Thyroid gland (tissue), 4 donors: ENCODE results near the gene RPS6KA5. TPM values are rescaled to one million over a fixed set of nuclear protein-coding genes. Genes with fewer than 3 reads are reported as not detected.
"Not testable (repeated sequence)": the region's sequence is repeated elsewhere in the genome, so short reads cannot be mapped to it uniquely, and the experiment has no call there.

Experiments used
- DNase-seq, 2 donors: peaks; one replicate each; pipeline ENCODE4 v3.0.0-alpha.2; 2019
- H3K27ac ChIP-seq, 3 donors: fragments of 200-600 bp; sonication (generic); 1 replicate in 2 of 3; 2 replicates in 1 of 3; pipeline ENCODE4 v1.5.1; 2016 to 2019; ENCODE audit warnings: mild to moderate bottlenecking in 1 of 3, moderate library complexity in 1 of 3
- H3K27me3 ChIP-seq: fragments of 200-600 bp; sonication (generic); one replicate; pipeline ENCODE4 v1.5.1; 2019
- H3K36me3 ChIP-seq, 2 donors: fragments of 200-600 bp; sonication (generic); one replicate each; pipeline ENCODE4 v1.5.1; 2016 to 2019
- H3K4me1 ChIP-seq, 2 donors: fragments of 200-600 bp; sonication (generic); one replicate each; pipeline ENCODE4 v1.5.1; 2017 to 2019
- H3K4me3 ChIP-seq, 3 donors: fragments of 200-600 bp; sonication (generic); replicated peaks in 1 of 3; 1 replicate in 2 of 3; 2 replicates in 1 of 3; pipeline ENCODE4 v1.5.1; 2016; ENCODE audit warnings: mild to moderate bottlenecking in 1 of 3
- H3K9me3 ChIP-seq: fragments of 200-600 bp; sonication (generic); one replicate; pipeline ENCODE4 v1.5.1; 2017
- POLR2A ChIP-seq, 2 donors: fragments of 450-650 bp; IDR thresholded peaks; one replicate each; pipeline ENCODE4 v1.6.1; 2017; ENCODE audit warnings: antibody characterized with exemption in 2 of 2, mild to moderate bottlenecking in 2 of 2, moderate library complexity in 1 of 2
- WGBS, 2 donors: methylation state at CpG; one replicate each; pipeline ENCODE4 v1.1.5; 2017; 5-methylcytosine and 5-hydroxymethylcytosine counted together
- intact Hi-C: fragments of 100-400 bp; cut with DNase I; formaldehyde crosslinking; loops from one replicate; pipeline ENCODE4 v1.15.1; 2023
- total RNA-seq, 4 donors: library from RNA; depleted of rRNA; stranded (reverse); fragments of >200 nt; gene quantifications; one replicate each; pipeline ENCODE4 v1.2.3, GENCODE V29; 2016
- TF ChIP-seq, protein P1 (sequence below), 6 experiments: fragments of 200-600 bp in 3 of 6; fragments of 450-650 bp in 3 of 6; sonication (generic) in 3 of 6; IDR thresholded peaks; one replicate each; pipeline ENCODE4 v1.5.1; 2016 to 2019; ENCODE audit warnings: antibody characterized with exemption in 6 of 6, mild to moderate bottlenecking in 2 of 6, inconsistent platforms in 1 of 6, moderate library complexity in 1 of 6

The RPS6KA5 gene
- total RNA-seq, 4 donors from 2014 or later, result 6.4 to 17.4 (median 8.9) TPM

DNA sequence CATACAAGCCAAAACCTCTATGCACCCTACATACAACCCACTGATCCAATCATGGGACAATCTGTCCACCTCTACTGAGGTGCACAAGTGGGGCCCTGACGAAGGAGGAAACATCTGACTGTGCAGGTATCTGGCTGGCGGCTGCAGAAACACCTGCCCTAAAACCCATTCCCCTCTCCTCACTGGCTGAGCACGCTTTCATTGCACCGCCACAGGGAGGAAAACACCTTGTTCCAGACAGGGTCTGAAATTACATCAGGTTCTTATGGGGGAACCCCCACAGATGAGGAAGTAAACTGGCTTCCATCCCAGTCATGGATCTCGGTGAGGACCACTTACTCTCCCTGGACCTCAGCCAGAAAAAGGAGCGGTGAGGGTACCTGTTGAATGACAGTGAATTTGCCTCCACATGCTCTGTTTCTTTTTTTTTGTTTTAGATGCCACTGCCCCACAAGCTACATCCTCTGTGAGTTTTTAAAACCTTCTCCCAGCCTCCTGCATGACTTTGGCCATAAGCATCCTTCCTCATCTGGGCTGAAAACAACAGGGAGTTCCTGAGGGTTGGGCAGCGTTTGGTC, 29.6 kb upstream of the RPS6KA5 start:
- DNase-seq, result no peak
- no peaks in the 10 kb centered on the region for H3K27me3 ChIP-seq
- TF ChIP-seq, protein P1, sequence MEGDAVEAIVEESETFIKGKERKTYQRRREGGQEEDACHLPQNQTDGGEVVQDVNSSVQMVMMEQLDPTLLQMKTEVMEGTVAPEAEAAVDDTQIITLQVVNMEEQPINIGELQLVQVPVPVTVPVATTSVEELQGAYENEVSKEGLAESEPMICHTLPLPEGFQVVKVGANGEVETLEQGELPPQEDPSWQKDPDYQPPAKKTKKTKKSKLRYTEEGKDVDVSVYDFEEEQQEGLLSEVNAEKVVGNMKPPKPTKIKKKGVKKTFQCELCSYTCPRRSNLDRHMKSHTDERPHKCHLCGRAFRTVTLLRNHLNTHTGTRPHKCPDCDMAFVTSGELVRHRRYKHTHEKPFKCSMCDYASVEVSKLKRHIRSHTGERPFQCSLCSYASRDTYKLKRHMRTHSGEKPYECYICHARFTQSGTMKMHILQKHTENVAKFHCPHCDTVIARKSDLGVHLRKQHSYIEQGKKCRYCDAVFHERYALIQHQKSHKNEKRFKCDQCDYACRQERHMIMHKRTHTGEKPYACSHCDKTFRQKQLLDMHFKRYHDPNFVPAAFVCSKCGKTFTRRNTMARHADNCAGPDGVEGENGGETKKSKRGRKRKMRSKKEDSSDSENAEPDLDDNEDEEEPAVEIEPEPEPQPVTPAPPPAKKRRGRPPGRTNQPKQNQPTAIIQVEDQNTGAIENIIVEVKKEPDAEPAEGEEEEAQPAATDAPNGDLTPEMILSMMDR (IDR thresholded peaks at IDR 0.05), result no peak
- TF ChIP-seq POLR2A (IDR thresholded peaks at IDR 0.05), result no peak
- 78 to 82% methylated on average over 7 of the region's 7 CpGs for WGBS, 2 donors
- no peaks in the 10 kb centered on the region for H3K9me3 ChIP-seq
- no peaks in the 10 kb centered on the region for H3K4me1 ChIP-seq
- H3K27ac ChIP-seq, result no peak overlapping the region
- H3K36me3 ChIP-seq, result no peaks in the 10 kb centered on the region
- intact Hi-C loops, result no loop called here
- no peak overlapping the region for H3K4me3 ChIP-seq

GRCh38 chr14:91088585-91089235, 28.3 kb upstream of the RPS6KA5 start:
- TF ChIP-seq POLR2A (IDR thresholded peaks at IDR 0.05), result no peak
- TF ChIP-seq, protein P1 (IDR thresholded peaks at IDR 0.05), result no peak
- no peaks in the 10 kb centered on the region for H3K4me1 ChIP-seq
- H3K9me3 ChIP-seq, result no peaks in the 10 kb centered on the region
- no peak overlapping the region for H3K4me3 ChIP-seq
- DNase-seq, result no peak
- 89 to 93% methylated on average over 5 of the region's 5 CpGs for WGBS, 2 donors
- no peak overlapping the region for H3K27ac ChIP-seq
- no peaks in the 10 kb centered on the region for H3K36me3 ChIP-seq
- H3K27me3 ChIP-seq, result no peaks in the 10 kb centered on the region
- intact Hi-C loops, result no loop called here

DNA sequence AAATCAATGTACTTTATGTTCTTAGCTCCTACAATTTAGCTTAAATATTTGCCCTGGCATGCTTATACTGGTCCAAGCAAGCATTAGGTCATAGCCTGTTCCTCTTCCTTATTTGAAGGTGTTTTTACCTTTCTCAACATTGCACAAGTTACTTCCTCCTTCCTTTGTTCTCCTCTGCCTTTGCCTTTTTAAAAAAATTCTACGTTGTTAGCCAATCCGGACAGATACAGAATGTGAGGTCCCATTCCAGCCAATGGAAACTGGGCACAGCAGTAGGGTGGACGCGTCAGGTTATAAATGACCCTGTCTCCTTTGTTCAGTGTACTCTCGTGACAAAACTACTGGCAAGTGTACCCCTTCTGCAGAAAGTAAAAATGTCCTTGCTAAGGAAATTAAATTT, 27.0 kb upstream of the RPS6KA5 start:
- H3K4me1 ChIP-seq, H3K27ac ChIP-seq, H3K27me3 ChIP-seq, intact Hi-C loops, H3K36me3 ChIP-seq, H3K9me3 ChIP-seq, DNase-seq, H3K4me3 ChIP-seq: not testable (repeated sequence)
- 85 to 87% methylated on average over 5 of the region's 5 CpGs for WGBS, 2 donors

DNA sequence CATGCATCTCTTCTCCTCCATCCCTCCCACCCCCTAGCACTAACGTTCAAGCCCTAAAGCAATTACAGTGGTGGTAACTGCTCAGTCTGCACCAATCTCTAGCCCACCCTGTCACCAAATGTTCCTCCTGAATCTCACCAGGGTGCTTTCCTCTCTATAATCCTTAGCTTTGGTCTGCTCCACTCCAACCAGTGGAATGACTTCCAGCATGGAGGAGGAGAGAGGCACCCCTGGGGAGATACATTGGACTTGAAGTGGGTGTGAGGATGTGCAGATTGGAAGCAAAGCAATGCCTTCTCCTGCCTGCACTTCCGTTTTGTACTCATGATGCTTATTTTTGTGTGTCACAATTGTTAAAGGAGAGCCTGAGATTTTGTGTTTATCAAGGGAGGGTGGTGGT, 24.1 kb upstream of the RPS6KA5 start:
- Histone ChIP-seq H3K27me3 (no peaks in the 10 kb centered on the region), H3K9me3 (no peaks in the 10 kb centered on the region), H3K4me3 (no peak overlapping the region), H3K27ac (no peak overlapping the region), H3K36me3 (no peaks in the 10 kb centered on the region), H3K4me1 (no peaks in the 10 kb centered on the region)
- 79 to 82% methylated on average over 2 of the region's 2 CpGs for WGBS, 2 donors
- no peak for TF ChIP-seq POLR2A (IDR thresholded peaks at IDR 0.05)
- TF ChIP-seq, protein P1 (IDR thresholded peaks at IDR 0.05), result no peak
- no peak for DNase-seq
- intact Hi-C loops, result no loop called here

GRCh38 chr14:91082282-91082681, 21.8 kb upstream of the RPS6KA5 start:
- Histone ChIP-seq H3K27ac (no peak overlapping the region), H3K27me3 (no peaks in the 10 kb centered on the region), H3K9me3 (no peaks in the 10 kb centered on the region), H3K36me3 (no peaks in the 10 kb centered on the region), H3K4me1 (no peaks in the 10 kb centered on the region), H3K4me3 (no peak overlapping the region)
- DNase-seq, result no peak
- 95% methylated on average over 3 of the region's 3 CpGs for WGBS, 2 donors
- intact Hi-C loops, result no loop called here
- TF ChIP-seq, protein P1 (IDR thresholded peaks at IDR 0.05), result no peak
- no peak for TF ChIP-seq POLR2A (IDR thresholded peaks at IDR 0.05)
